Measurements from ENCODE around the gene MUC2.

The MUC2 gene

DNA sequence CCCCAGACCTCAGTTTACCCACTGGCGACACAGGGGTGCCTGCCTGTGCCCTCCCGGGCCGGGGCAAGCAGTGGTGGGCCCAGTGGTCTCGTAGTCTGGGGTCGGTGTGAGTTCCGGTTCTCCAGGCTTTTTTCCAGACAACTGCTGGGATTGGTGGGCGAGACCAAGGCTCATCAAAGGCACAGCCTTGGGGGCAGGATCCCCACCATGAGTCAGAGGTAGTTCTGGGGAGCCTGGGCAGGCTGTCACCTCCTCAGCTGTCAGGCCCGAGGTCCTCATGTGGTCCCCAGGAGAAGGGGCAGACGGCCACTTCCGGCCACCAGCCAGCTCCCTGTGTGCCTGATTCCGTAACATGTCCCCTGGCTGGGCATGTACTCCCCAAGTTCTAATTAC is 827 bp upstream of the MUC2 start:
- DNase-seq = no peak
- no peaks in the 10 kb centered on the region for H3K4me1 ChIP-seq (ENCODE audit: low read length)
- TF ChIP-seq EZH2phosphoT487 (IDR thresholded peaks at IDR 0.05; ENCODE audit: low read length) = no peak

DNA sequence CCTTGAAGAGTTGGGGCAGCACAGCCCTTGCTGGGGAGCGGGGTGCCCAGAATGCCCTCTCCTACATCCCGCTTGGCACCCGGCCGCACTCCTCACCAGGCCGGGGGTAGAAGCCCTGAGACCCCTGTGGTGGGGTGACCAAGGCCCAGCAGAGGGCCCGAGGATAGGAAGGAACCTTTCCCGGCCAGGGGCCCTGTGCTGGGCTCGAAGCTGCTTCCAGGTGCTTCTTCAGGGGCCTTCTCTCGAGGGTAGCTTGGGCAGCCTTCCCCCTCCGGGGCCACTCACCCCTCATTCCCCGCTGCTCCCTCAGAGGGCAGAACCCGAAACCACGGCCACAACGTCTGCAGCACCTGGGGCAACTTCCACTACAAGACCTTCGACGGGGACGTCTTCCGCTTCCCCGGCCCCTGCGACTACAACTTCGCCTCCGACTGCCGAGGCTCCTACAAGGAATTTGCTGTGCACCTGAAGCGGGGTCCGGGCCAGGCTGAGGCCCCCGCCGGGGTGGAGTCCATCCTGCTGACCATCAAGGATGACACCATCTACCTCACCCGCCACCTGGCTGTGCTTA is 752 bp downstream of the MUC2 start:
- H2AFZ ChIP-seq (ENCODE audit: low read length) = no peak overlapping the region
- H3K36me3 ChIP-seq (replicated peaks; ENCODE audit: insufficient read depth, low read length) = no peaks in the 10 kb centered on the region
- DNase-seq = no peak
- H3K4me2 ChIP-seq (ENCODE audit: low read depth, low read length) = no peak overlapping the region
- H3K9ac ChIP-seq (ENCODE audit: low read length) = no peak overlapping the region
- no peak overlapping the region for H3K4me3 ChIP-seq (ENCODE audit: low read length)
- no peaks in the 10 kb centered on the region for H3K9me2 ChIP-seq (replicated peaks; ENCODE audit: insufficient read depth, low read length)
- H3K9me3 ChIP-seq (replicated peaks; ENCODE audit: insufficient read depth, low read length) = no peaks in the 10 kb centered on the region
- TF ChIP-seq EZH2phosphoT487 (IDR thresholded peaks at IDR 0.05; ENCODE audit: low read length) (no peak), EZH2 (optimal IDR thresholded peaks at IDR 0.05; ENCODE audit: low read depth, low read length) (no peak)
- TF ChIP-seq, protein P1, sequence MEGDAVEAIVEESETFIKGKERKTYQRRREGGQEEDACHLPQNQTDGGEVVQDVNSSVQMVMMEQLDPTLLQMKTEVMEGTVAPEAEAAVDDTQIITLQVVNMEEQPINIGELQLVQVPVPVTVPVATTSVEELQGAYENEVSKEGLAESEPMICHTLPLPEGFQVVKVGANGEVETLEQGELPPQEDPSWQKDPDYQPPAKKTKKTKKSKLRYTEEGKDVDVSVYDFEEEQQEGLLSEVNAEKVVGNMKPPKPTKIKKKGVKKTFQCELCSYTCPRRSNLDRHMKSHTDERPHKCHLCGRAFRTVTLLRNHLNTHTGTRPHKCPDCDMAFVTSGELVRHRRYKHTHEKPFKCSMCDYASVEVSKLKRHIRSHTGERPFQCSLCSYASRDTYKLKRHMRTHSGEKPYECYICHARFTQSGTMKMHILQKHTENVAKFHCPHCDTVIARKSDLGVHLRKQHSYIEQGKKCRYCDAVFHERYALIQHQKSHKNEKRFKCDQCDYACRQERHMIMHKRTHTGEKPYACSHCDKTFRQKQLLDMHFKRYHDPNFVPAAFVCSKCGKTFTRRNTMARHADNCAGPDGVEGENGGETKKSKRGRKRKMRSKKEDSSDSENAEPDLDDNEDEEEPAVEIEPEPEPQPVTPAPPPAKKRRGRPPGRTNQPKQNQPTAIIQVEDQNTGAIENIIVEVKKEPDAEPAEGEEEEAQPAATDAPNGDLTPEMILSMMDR (IDR thresholded peaks at IDR 0.05; ENCODE audit: low read length) = no peak
- no peak overlapping the region for H3K27ac ChIP-seq (ENCODE audit: low read length)
- no peaks in the 10 kb centered on the region for H3K4me1 ChIP-seq (ENCODE audit: low read length)
- H3K79me2 ChIP-seq (ENCODE audit: low read length) = no peaks in the 10 kb centered on the region
- no peaks in the 10 kb centered on the region for H3F3A ChIP-seq (ENCODE audit: insufficient read depth, low read length)
- peaks cover 65% of the 10 kb centered on the region for H3K27me3 ChIP-seq (replicated peaks; ENCODE audit: insufficient read depth, low read length)
- H4K20me1 ChIP-seq (ENCODE audit: insufficient read depth, low read length) = no peaks in the 10 kb centered on the region

More for the DNA sequence above, 827 bp upstream of the MUC2 start:
- H3K79me2 ChIP-seq (ENCODE audit: low read length) = no peaks in the 10 kb centered on the region
- H3K9ac ChIP-seq (ENCODE audit: low read length) = no peak overlapping the region
- no peak overlapping the region for H3K27ac ChIP-seq (ENCODE audit: low read length)
- no peak overlapping the region for H2AFZ ChIP-seq (ENCODE audit: low read length)
- no peaks in the 10 kb centered on the region for H3K36me3 ChIP-seq (replicated peaks; ENCODE audit: insufficient read depth, low read length)
- no peaks in the 10 kb centered on the region for H3K9me2 ChIP-seq (replicated peaks; ENCODE audit: insufficient read depth, low read length)
- H4K20me1 ChIP-seq (ENCODE audit: insufficient read depth, low read length) = no peaks in the 10 kb centered on the region
- peaks cover 69% of the 10 kb centered on the region for H3K27me3 ChIP-seq (replicated peaks; ENCODE audit: insufficient read depth, low read length)
- H3K4me2 ChIP-seq (ENCODE audit: low read depth, low read length) = no peak overlapping the region
- no peak overlapping the region for H3K4me3 ChIP-seq (ENCODE audit: low read length)
- no peaks in the 10 kb centered on the region for H3K9me3 ChIP-seq (replicated peaks; ENCODE audit: insufficient read depth, low read length)
- no peaks in the 10 kb centered on the region for H3F3A ChIP-seq (ENCODE audit: insufficient read depth, low read length)

DNA sequence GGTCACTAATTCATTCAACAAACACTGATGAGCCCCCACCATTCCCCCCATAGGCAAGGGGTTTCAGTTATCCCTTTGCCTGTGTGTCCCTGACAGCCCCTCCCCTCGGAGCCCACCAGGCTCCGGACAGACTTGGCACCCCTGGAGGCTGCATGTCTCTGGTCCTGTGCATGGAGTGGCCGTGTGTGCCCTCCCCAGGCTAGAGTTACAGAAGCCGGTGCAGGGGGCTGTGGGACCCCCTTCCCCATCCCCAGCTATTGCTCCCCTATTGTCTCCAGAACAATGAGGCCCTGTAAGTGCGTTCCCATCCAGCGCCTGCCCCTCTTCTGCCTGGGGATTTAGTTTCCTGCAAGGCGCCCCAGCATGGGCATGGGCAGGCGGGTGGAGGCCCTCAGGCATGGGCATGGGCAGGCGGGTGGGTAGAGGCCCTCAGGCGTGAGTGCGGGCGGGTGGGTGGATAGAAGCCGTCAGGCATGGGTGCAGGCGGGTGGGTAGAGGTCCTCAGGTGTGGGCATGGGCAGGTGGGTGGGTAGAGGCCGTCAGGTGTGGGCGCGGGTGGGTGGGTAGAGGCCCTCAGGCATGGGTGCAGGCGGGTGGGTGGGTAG is 1.5 kb downstream of the MUC2 start:
- no peak overlapping the region for H3K4me3 ChIP-seq (ENCODE audit: low read length)
- no peak for DNase-seq
- no peaks in the 10 kb centered on the region for H3K79me2 ChIP-seq (ENCODE audit: low read length)
- no peaks in the 10 kb centered on the region for H3K4me1 ChIP-seq (ENCODE audit: low read length)
- no peaks in the 10 kb centered on the region for H3F3A ChIP-seq (ENCODE audit: insufficient read depth, low read length)
- TF ChIP-seq, protein P1 (IDR thresholded peaks at IDR 0.05; ENCODE audit: low read length) = no peak
- TF ChIP-seq EZH2phosphoT487 (IDR thresholded peaks at IDR 0.05; ENCODE audit: low read length) = no peak
- TF ChIP-seq EZH2 (optimal IDR thresholded peaks at IDR 0.05; ENCODE audit: low read depth, low read length) = no peak
- H3K36me3 ChIP-seq (replicated peaks; ENCODE audit: insufficient read depth, low read length) = no peaks in the 10 kb centered on the region
- H3K9me3 ChIP-seq (replicated peaks; ENCODE audit: insufficient read depth, low read length) = no peaks in the 10 kb centered on the region
- no peaks in the 10 kb centered on the region for H3K9me2 ChIP-seq (replicated peaks; ENCODE audit: insufficient read depth, low read length)
- H3K27me3 ChIP-seq (replicated peaks; ENCODE audit: insufficient read depth, low read length) = peaks cover 62% of the 10 kb centered on the region
- no peak overlapping the region for H2AFZ ChIP-seq (ENCODE audit: low read length)
- H3K4me2 ChIP-seq (ENCODE audit: low read depth, low read length) = no peak overlapping the region
- H3K27ac ChIP-seq (ENCODE audit: low read length) = no peak overlapping the region
- H3K9ac ChIP-seq (ENCODE audit: low read length) = no peak overlapping the region
- H4K20me1 ChIP-seq (ENCODE audit: insufficient read depth, low read length) = no peaks in the 10 kb centered on the region

DNA sequence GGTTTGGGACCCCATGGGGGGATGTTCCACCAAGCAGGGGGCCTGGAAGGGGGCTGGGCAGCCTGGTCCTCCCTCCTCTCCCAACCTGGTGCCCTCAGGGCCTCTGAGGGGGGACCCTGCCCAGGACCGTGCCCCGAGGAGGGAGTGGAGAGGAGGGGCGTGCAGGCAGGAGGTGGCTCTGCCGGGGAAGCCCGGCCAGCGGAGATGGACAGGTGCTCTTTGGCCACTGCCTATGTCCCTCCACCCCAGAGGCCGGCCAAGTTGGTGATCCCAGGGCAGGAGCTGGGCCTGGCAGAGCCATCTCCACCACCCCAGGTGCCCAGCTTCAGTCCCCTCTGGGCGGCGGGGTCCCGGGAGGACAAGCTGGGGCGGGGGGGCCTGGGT is 2.4 kb downstream of the MUC2 start:
- no peaks in the 10 kb centered on the region for H3K4me1 ChIP-seq (ENCODE audit: low read length)
- no peaks in the 10 kb centered on the region for H3K9me3 ChIP-seq (replicated peaks; ENCODE audit: insufficient read depth, low read length)
- DNase-seq = no peak
- no peaks in the 10 kb centered on the region for H3K79me2 ChIP-seq (ENCODE audit: low read length)
- peaks cover 60% of the 10 kb centered on the region for H3K27me3 ChIP-seq (replicated peaks; ENCODE audit: insufficient read depth, low read length)
- H3K9ac ChIP-seq (ENCODE audit: low read length) = no peak overlapping the region
- H3F3A ChIP-seq (ENCODE audit: insufficient read depth, low read length) = no peaks in the 10 kb centered on the region
- no peak overlapping the region for H2AFZ ChIP-seq (ENCODE audit: low read length)
- TF ChIP-seq EZH2 (optimal IDR thresholded peaks at IDR 0.05; ENCODE audit: low read depth, low read length) (no peak), EZH2phosphoT487 (IDR thresholded peaks at IDR 0.05; ENCODE audit: low read length) (no peak)
- TF ChIP-seq, protein P1 (IDR thresholded peaks at IDR 0.05; ENCODE audit: low read length) = no peak
- no peak overlapping the region for H3K27ac ChIP-seq (ENCODE audit: low read length)
- no peak overlapping the region for H3K4me3 ChIP-seq (ENCODE audit: low read length)
- H3K4me2 ChIP-seq (ENCODE audit: low read depth, low read length) = no peak overlapping the region
- H3K9me2 ChIP-seq (replicated peaks; ENCODE audit: insufficient read depth, low read length) = no peaks in the 10 kb centered on the region
- H3K36me3 ChIP-seq (replicated peaks; ENCODE audit: insufficient read depth, low read length) = no peaks in the 10 kb centered on the region
- H4K20me1 ChIP-seq (ENCODE audit: insufficient read depth, low read length) = no peaks in the 10 kb centered on the region

All from MM.1S (cell line).